ENCODE measurements around the gene RNF40.
A peak's percentile ranks its signal among the peaks of the same experiment; 100 is the strongest.

Gene RNF40

DNA sequence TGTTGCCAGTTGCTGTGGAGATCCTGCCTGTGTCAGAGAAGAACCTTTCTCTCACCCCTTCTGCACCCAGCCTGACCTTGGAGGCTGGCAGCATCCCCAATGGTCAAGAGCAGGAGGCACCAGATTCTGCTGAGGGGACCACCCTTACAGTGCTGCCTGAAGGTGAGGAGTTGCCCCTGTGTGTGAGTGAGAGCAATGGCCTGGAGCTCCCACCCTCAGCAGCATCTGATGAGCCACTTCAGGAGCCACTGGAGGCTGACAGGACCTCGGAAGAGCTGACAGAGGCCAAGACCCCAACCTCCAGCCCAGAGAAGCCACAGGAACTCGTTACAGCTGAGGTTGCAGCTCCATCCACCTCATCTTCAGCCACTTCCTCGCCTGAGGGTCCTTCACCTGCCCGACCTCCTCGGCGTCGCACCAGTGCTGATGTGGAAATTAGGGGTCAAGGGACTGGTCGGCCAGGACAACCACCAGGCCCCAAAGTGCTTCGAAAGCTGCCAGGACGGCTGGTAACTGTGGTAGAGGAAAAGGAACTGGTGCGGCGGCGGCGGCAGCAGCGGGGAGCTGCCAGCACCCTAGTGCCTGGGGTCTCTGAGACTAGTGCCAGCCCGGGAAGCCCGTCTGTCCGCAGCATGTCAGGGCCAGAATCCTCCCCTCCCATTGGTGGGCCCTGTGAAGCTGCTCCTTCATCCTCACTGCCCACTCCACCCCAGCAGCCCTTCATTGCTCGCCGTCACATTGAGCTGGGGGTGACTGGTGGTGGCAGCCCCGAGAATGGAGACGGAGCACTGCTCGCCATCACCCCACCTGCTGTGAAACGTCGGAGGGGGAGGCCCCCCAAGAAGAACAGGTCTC is 24.1 kb upstream of the RNF40 start:
- Histone ChIP-seq H3K4me1 (ENCODE audit: insufficient read depth, low read length) (no peaks in the 10 kb centered on the region), H3K36me3 (ENCODE audit: insufficient read depth, low read length) (peaks cover 82% of the 10 kb centered on the region), H3K4me2 (ENCODE audit: insufficient read depth, low read length) (no peak overlapping the region), H3K9me3 (ENCODE audit: insufficient read depth, low read length, severe bottlenecking) (no peaks in the 10 kb centered on the region), H3K9ac (ENCODE audit: low read depth, low read length) (no peak overlapping the region), H4K20me1 (ENCODE audit: insufficient read depth, low read length) (peaks cover 19% of the 10 kb centered on the region), H2AFZ (ENCODE audit: low read depth, low read length) (no peak overlapping the region), H3K27ac (ENCODE audit: low read length) (no peak overlapping the region), H3K27me3 (ENCODE audit: insufficient read depth, low read length, poor library complexity) (no peaks in the 10 kb centered on the region), H3K79me2 (ENCODE audit: insufficient read depth, low read length) (no peaks in the 10 kb centered on the region), H3K4me3 (ENCODE audit: low read depth in 1 of 2, low read length in 2 of 2) (no peak overlapping the region)
- TF ChIP-seq, protein P1, sequence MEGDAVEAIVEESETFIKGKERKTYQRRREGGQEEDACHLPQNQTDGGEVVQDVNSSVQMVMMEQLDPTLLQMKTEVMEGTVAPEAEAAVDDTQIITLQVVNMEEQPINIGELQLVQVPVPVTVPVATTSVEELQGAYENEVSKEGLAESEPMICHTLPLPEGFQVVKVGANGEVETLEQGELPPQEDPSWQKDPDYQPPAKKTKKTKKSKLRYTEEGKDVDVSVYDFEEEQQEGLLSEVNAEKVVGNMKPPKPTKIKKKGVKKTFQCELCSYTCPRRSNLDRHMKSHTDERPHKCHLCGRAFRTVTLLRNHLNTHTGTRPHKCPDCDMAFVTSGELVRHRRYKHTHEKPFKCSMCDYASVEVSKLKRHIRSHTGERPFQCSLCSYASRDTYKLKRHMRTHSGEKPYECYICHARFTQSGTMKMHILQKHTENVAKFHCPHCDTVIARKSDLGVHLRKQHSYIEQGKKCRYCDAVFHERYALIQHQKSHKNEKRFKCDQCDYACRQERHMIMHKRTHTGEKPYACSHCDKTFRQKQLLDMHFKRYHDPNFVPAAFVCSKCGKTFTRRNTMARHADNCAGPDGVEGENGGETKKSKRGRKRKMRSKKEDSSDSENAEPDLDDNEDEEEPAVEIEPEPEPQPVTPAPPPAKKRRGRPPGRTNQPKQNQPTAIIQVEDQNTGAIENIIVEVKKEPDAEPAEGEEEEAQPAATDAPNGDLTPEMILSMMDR (IDR thresholded peaks at IDR 0.05; ENCODE audit: borderline replicate concordance, extremely low read depth, low read length, poor library complexity, severe bottlenecking), result no peak
- no peak for TF ChIP-seq EZH2 (IDR thresholded peaks at IDR 0.05; ENCODE audit: borderline replicate concordance, low read depth, low read length, severe bottlenecking)
- ATAC-seq (ENCODE audit: insufficient read depth, low read depth) (no peak), DNase-seq (no peak)

DNA sequence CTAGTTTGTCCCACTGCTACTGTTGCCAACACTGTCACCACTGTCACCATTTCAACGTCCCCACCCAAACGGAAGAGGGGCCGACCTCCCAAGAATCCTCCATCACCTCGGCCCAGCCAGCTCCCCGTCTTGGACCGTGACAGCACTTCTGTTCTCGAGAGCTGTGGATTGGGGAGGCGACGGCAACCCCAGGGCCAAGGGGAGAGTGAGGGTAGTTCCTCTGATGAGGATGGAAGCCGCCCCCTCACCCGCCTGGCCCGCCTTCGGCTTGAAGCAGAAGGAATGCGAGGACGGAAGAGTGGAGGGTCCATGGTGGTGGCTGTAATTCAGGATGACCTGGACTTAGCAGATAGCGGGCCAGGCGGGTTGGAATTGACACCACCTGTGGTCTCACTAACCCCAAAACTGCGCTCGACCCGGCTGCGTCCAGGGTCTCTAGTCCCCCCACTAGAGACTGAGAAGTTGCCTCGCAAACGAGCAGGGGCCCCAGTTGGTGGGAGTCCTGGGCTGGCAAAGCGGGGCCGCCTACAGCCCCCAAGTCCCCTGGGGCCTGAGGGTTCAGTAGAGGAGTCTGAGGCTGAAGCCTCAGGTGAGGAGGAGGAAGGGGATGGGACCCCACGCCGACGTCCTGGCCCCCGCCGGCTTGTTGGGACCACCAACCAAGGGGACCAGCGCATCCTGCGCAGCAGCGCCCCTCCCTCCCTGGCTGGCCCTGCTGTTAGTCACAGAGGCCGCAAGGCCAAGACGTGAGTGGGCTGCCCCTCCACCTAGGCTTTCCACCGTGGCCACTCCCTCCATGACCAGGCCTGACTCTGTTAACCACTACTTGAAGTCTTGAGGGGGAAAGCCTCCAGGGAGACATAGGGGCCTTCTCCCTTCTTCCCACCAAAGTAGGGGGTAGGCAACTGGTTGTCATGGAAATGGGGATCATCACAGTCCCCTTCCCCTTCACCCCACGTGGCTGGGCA is 22.9 kb upstream of the RNF40 start:
- Histone ChIP-seq H3K27me3 (ENCODE audit: insufficient read depth, low read length, poor library complexity) (no peaks in the 10 kb centered on the region), H3K9me3 (ENCODE audit: insufficient read depth, low read length, severe bottlenecking) (no peaks in the 10 kb centered on the region), H3K4me1 (ENCODE audit: insufficient read depth, low read length) (no peaks in the 10 kb centered on the region), H3K4me2 (ENCODE audit: insufficient read depth, low read length) (no peak overlapping the region), H3K79me2 (ENCODE audit: insufficient read depth, low read length) (no peaks in the 10 kb centered on the region), H4K20me1 (ENCODE audit: insufficient read depth, low read length) (peaks cover 19% of the 10 kb centered on the region), H3K4me3 (ENCODE audit: low read depth in 1 of 2, low read length in 2 of 2) (no peak overlapping the region), H3K27ac (ENCODE audit: low read length) (no peak overlapping the region), H3K9ac (ENCODE audit: low read depth, low read length) (no peak overlapping the region), H3K36me3 (ENCODE audit: insufficient read depth, low read length) (peaks cover 77% of the 10 kb centered on the region), H2AFZ (ENCODE audit: low read depth, low read length) (no peak overlapping the region)
- DNase-seq, result no peak
- no peak for TF ChIP-seq EZH2 (IDR thresholded peaks at IDR 0.05; ENCODE audit: borderline replicate concordance, low read depth, low read length, severe bottlenecking)
- TF ChIP-seq, protein P1 (IDR thresholded peaks at IDR 0.05; ENCODE audit: borderline replicate concordance, extremely low read depth, low read length, poor library complexity, severe bottlenecking), result no peak
- ATAC-seq (ENCODE audit: insufficient read depth, low read depth), result peak; percentile 20; the same call in 2 of the 3 replicates

DNA sequence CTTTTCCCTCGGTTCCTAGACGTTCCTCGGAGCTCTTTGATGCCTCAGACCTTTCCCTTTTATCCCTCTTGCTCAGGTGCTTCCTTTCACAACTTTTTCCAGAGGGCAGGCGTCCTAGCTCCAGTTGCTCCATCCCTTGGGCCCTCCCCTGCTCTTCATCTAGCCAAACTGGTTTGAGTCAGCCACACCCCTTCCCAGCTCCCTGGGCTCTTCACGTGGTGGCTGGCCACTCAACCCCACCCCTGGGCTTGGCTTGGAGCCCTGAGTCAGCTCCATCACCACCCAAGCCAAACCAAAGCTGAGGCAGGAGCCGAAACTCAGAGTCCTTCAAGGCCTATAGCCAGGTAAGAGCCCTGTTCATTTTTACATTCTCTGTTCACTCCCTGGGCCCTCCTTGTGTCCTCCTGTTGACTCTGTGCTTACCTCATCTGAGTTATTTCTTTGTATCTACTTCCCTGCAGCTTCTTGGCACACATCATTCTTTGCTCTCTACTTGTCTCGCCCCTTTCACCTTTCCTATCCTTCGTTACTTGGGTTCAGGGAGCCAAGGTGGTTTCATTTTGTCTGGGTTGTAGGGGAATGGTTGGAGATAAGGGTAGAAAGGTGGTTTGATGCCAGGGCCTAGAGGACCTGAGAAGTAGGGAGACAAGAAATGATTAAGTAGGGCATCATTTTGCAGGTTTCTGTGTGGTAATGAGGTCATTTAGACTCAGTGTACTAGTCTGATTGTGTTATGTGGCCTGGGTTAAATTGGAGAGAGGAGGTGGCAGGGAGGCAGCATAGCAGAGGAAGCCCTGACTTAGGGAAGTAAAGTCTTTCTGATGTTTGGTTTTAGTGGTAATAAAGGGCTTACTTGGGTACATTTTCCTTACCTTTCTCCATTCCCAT is 21.5 kb upstream of the RNF40 start:
- ATAC-seq (ENCODE audit: insufficient read depth, low read depth) (no peak), DNase-seq (no peak)
- Histone ChIP-seq H3K27me3 (ENCODE audit: insufficient read depth, low read length, poor library complexity) (no peaks in the 10 kb centered on the region), H3K9me3 (ENCODE audit: insufficient read depth, low read length, severe bottlenecking) (no peaks in the 10 kb centered on the region), H3K4me2 (ENCODE audit: insufficient read depth, low read length) (no peak overlapping the region), H3K4me1 (ENCODE audit: insufficient read depth, low read length) (no peaks in the 10 kb centered on the region), H3K9ac (ENCODE audit: low read depth, low read length) (no peak overlapping the region), H4K20me1 (ENCODE audit: insufficient read depth, low read length) (peaks cover 19% of the 10 kb centered on the region), H3K79me2 (ENCODE audit: insufficient read depth, low read length) (no peaks in the 10 kb centered on the region), H3K4me3 (ENCODE audit: low read depth in 1 of 2, low read length in 2 of 2) (no peak overlapping the region), H3K27ac (ENCODE audit: low read length) (no peak overlapping the region), H2AFZ (ENCODE audit: low read depth, low read length) (no peak overlapping the region), H3K36me3 (ENCODE audit: insufficient read depth, low read length) (peaks cover 79% of the 10 kb centered on the region)
- no peak for TF ChIP-seq EZH2 (IDR thresholded peaks at IDR 0.05; ENCODE audit: borderline replicate concordance, low read depth, low read length, severe bottlenecking)
- TF ChIP-seq, protein P1 (IDR thresholded peaks at IDR 0.05; ENCODE audit: borderline replicate concordance, extremely low read depth, low read length, poor library complexity, severe bottlenecking), result no peak
